CD14-positive monocyte (primary cell): ENCODE measurements around the gene WASHC2C. TPM values are rescaled to one million over a fixed set of nuclear protein-coding genes. Genes with fewer than 3 reads are reported as not detected.
"Not testable (repeated sequence)": the region's sequence is repeated elsewhere in the genome, so short reads cannot be mapped to it uniquely, and the experiment has no call there.

Experiments used
- DNase-seq, 3 donors: peaks; one replicate each; pipeline ENCODE4 v3.0.0-alpha.2; 2011 to 2022
- H2AFZ ChIP-seq: 2 replicates; pipeline ENCODE4 v1.6.0; 2012; ENCODE audit warnings: mild to moderate bottlenecking, low read depth, low read length, inconsistent platforms; ENCODE audit not compliant: insufficient read depth, poor library complexity, severe bottlenecking
- H3K27ac ChIP-seq, 2 donors: 1 replicate in 1 of 2; 2 replicates in 1 of 2; pipeline ENCODE4 v1.5.1; 2012 to 2013; ENCODE audit warnings: low read length in 2 of 2, control low read depth in 1 of 2, inconsistent platforms in 1 of 2, low read depth in 1 of 2, mild to moderate bottlenecking in 1 of 2
- H3K27me3 ChIP-seq, 2 donors: one replicate each; pipeline versions ENCODE4 v1.6.0 to v1.6.1; 2011 to 2013; ENCODE audit warnings: low read length in 2 of 2; ENCODE audit not compliant: control insufficient read depth in 2 of 2, insufficient read depth in 2 of 2
- H3K36me3 ChIP-seq, 2 donors: replicated peaks in 1 of 2; 1 replicate in 1 of 2; 2 replicates in 1 of 2; pipeline versions ENCODE4 v1.5.1 to v1.6.1; 2012 to 2013; ENCODE audit warnings: low read length in 2 of 2, control low read depth in 1 of 2, inconsistent platforms in 1 of 2, mild to moderate bottlenecking in 1 of 2; ENCODE audit not compliant: insufficient read depth in 2 of 2, control insufficient read depth in 1 of 2
- H3K4me1 ChIP-seq, 2 donors: 1 replicate in 1 of 2; 2 replicates in 1 of 2; pipeline versions ENCODE4 v1.5.1 to v1.6.1; 2012 to 2013; ENCODE audit warnings: low read length in 2 of 2, control low read depth in 1 of 2, inconsistent platforms in 1 of 2, mild to moderate bottlenecking in 1 of 2, moderate library complexity in 1 of 2; ENCODE audit not compliant: insufficient read depth in 2 of 2, control insufficient read depth in 1 of 2
- H3K4me2 ChIP-seq: replicated peaks from 2 replicates; pipeline ENCODE3; 2012; ENCODE audit warnings: low read length, moderate library complexity, mild to moderate bottlenecking; ENCODE audit not compliant: poor library complexity, severe bottlenecking; ENCODE audit errors: extremely low read depth
- H3K4me3 ChIP-seq, 3 experiments: fragments of 200-600 bp in 1 of 3; sonication (generic) in 1 of 3; replicated peaks in 1 of 3; 1 replicate in 2 of 3; 2 replicates in 1 of 3; pipeline ENCODE4 v1.5.1; 2011 to 2013; ENCODE audit warnings: low read length in 3 of 3, mild to moderate bottlenecking in 3 of 3, control low read depth in 2 of 3, low read depth in 2 of 3, inconsistent platforms in 1 of 3, moderate library complexity in 1 of 3
- H3K79me2 ChIP-seq: 2 replicates; pipeline ENCODE4 v1.6.0; 2012; ENCODE audit warnings: mild to moderate bottlenecking, control low read depth, inconsistent platforms, low read length, moderate library complexity; ENCODE audit not compliant: insufficient read depth
- H3K9ac ChIP-seq: 2 replicates; pipeline ENCODE4 v1.6.0; 2017; ENCODE audit warnings: low read length, mild to moderate bottlenecking; ENCODE audit not compliant: insufficient read depth, poor library complexity, severe bottlenecking
- H3K9me3 ChIP-seq, 2 donors: replicated peaks in 1 of 2; 1 replicate in 1 of 2; 2 replicates in 1 of 2; pipeline versions ENCODE4 v1.5.1 to v1.6.1; 2012 to 2013; ENCODE audit warnings: low read length in 2 of 2, control low read depth in 1 of 2; ENCODE audit not compliant: control insufficient read depth in 1 of 2, insufficient read depth in 1 of 2
- H4K20me1 ChIP-seq: 2 replicates; pipeline ENCODE4 v1.6.0; 2012; ENCODE audit warnings: mild to moderate bottlenecking, low read length, control low read depth, moderate library complexity; ENCODE audit not compliant: insufficient read depth
- H3K27ac Mint-ChIP-seq, 7 donors: one replicate each; pipeline ENCODE4 v1.8.0; 2020; ENCODE audit warnings: mild to moderate bottlenecking in 7 of 7, mixed read lengths in 7 of 7, moderate library complexity in 6 of 7, inconsistent platforms in 2 of 7
- H3K27me3 Mint-ChIP-seq, 3 donors: one replicate each; pipeline ENCODE4 v1.8.0; 2021 to 2022; ENCODE audit warnings: low read depth in 3 of 3, mild to moderate bottlenecking in 3 of 3, mixed read lengths in 3 of 3, moderate library complexity in 3 of 3, inconsistent platforms in 1 of 3
- H3K36me3 Mint-ChIP-seq, 2 donors: one replicate each; pipeline ENCODE4 v1.8.0; 2020; ENCODE audit warnings: mixed read lengths in 2 of 2, inconsistent platforms in 1 of 2, mild to moderate bottlenecking in 1 of 2
- H3K4me1 Mint-ChIP-seq: one replicate; pipeline ENCODE4 v1.8.0; 2020; ENCODE audit warnings: mild to moderate bottlenecking, mixed read lengths
- H3K4me3 Mint-ChIP-seq, 2 donors: one replicate each; pipeline ENCODE4 v1.8.0; 2020; ENCODE audit warnings: mild to moderate bottlenecking in 2 of 2, mixed read lengths in 2 of 2, moderate library complexity in 1 of 2
- H3K9me3 Mint-ChIP-seq, 7 donors: one replicate each; pipeline ENCODE4 v1.8.0; 2020 to 2022; ENCODE audit warnings: mixed read lengths in 7 of 7, mild to moderate bottlenecking in 6 of 7, moderate library complexity in 6 of 7, inconsistent platforms in 2 of 7
- whole genome bisulfite sequencing: methylation state at CpG from one replicate; pipeline ENCODE4 v1.1.5; 2013; ENCODE audit warnings: missing lambda C conversion rate; ENCODE audit not compliant: insufficient coverage; 5-methylcytosine and 5-hydroxymethylcytosine counted together
- intact Hi-C, 2 donors: fragments of 100-400 bp; cut with micrococcal nuclease; formaldehyde crosslinking; loops; one replicate each; pipeline versions ENCODE4 v1.15.0 to v1.15.1; 2023
- polyA plus RNA-seq, 3 donors: library from polyadenylated mRNA; depleted of rRNA in 1 of 3; unstranded in 2 of 3; stranded (reverse) in 1 of 3; fragments of 300-500 nt in 2 of 3; fragments of >200 nt in 1 of 3; fragmentation: Illumina TruSeq in 2 of 3; gene quantifications; 1 replicate in 2 of 3; 2 replicates in 1 of 3; pipeline ENCODE4 v1.2.3, GENCODE V29; 2012 to 2021

WASHC2C gene
- polyA plus RNA-seq, 3 donors, result 12.4 to 54.2 (median 23.1) TPM

DNA sequence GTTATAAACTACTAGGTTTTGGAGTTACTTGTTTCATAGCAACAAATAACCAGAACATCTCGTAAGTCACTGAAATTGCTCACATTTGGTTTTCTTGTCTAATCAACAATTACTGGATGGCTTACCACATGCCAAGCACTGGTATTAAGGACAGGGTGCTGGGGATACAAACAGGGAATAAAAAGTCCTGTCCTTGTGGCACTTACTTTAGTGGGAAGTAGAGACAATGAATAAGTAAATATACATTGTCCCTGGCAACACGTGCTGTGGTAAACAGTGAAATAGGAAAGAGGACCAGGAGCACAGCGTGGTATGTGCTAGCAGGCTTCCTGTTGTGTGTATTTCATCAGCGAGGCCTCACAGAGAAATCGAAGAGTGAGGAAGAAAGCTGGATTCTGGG lies 15.8 kb upstream of the WASHC2C start:
- peak overlapping the region; percentile 50 to 82 for H3K27ac ChIP-seq
- H3K9me3 ChIP-seq, H3K79me2 ChIP-seq, DNase-seq, H2AFZ ChIP-seq, H3K9ac ChIP-seq, H3K9me3 Mint-ChIP-seq, H3K27me3 Mint-ChIP-seq, H3K4me2 ChIP-seq, H3K4me3 Mint-ChIP-seq, intact Hi-C loops, H4K20me1 ChIP-seq, H3K27me3 ChIP-seq, H3K36me3 ChIP-seq, H3K4me3 ChIP-seq: not testable (repeated sequence)
- peaks cover 10 to 13% of the 10 kb centered on the region in 2 donors for H3K4me1 ChIP-seq
- Mint-ChIP-seq H3K4me1 (peaks cover 18% of the 10 kb centered on the region), H3K36me3 (peaks cover 6 to 14% of the 10 kb centered on the region in 2 donors), H3K27ac (peak overlapping the region; percentile 13 to 82 (median 72))
- no CpG with 5 or more reads among the region's 5 CpGs for WGBS

GRCh38 chr10:45717053-45717452 lies 10.0 kb upstream of the WASHC2C start:
- H3K9me3 ChIP-seq, H3K79me2 ChIP-seq, H3K27ac ChIP-seq, H3K4me2 ChIP-seq, H3K4me3 ChIP-seq, H3K36me3 ChIP-seq, H3K9me3 Mint-ChIP-seq, H3K27me3 ChIP-seq, H3K4me3 Mint-ChIP-seq, H4K20me1 ChIP-seq, intact Hi-C loops, H3K27ac Mint-ChIP-seq, DNase-seq, H3K27me3 Mint-ChIP-seq, H3K9ac ChIP-seq, H3K4me1 Mint-ChIP-seq, H2AFZ ChIP-seq, H3K4me1 ChIP-seq: not testable (repeated sequence)
- peaks cover 10 to 21% of the 10 kb centered on the region in 2 donors for H3K36me3 Mint-ChIP-seq
- no CpG with 5 or more reads among the region's 3 CpGs for WGBS

DNA sequence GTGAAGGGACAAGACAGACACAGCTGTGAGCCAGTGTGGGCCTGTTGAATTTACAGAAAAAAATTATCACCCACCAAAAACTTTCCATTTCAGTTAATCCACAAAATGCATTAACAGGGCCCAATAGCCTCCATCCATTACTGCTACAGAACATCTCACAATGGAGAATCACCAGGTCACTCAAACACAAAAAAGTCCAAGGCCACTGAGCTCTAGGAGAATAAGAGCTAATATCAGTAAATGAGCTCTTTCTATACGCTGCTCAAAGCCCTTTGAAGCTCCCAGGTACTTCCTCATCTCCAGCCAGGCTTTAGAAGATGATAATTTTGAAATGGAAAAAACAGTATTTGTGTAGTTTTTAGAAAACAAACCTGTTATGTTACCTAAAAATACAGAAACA lies 9.4 kb upstream of the WASHC2C start:
- H3K36me3 ChIP-seq, result not testable (repeated sequence)

DNA sequence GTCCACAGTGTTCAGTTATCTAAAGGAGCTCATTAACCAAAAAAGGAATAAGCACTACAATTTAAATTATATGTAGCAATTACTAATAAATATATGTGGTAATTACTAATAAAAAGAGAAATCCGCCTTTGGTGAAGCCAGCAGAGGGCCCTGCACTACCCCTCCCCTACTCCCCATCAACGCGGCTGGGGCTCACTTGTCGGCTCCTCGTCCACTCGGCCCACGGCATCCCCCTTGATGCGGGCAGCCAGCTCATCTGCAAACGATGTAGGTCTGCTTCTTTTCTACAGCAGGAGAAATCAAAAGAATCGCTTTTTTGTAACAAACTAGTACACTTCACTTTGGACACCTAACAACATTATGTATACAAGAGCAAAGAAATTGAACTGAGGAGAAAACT lies 5.6 kb upstream of the WASHC2C start:
- H3K4me3 ChIP-seq, H3K9me3 ChIP-seq, DNase-seq, H2AFZ ChIP-seq, H3K4me2 ChIP-seq, H3K4me3 Mint-ChIP-seq, H3K36me3 ChIP-seq, H3K27me3 Mint-ChIP-seq, H3K36me3 Mint-ChIP-seq, H4K20me1 ChIP-seq, H3K27ac ChIP-seq, H3K79me2 ChIP-seq, H3K27me3 ChIP-seq, H3K27ac Mint-ChIP-seq, H3K9me3 Mint-ChIP-seq, H3K9ac ChIP-seq: not testable (repeated sequence)
- WGBS, result no CpG with 5 or more reads among the region's 10 CpGs
- H3K4me1 ChIP-seq, result peaks cover 7 to 12% of the 10 kb centered on the region in 2 donors
- intact Hi-C loops, result loop anchor here in 1 of 2 donors (10.0 kb wide), 1 partner anchor 257 kb away; no protein-coding TSS in a partner anchor
- peaks cover 14% of the 10 kb centered on the region for H3K4me1 Mint-ChIP-seq

More for the DNA sequence above, 9.4 kb upstream of the WASHC2C start:
- H3K4me3 ChIP-seq, H3K79me2 ChIP-seq, H3K4me2 ChIP-seq, H4K20me1 ChIP-seq, H3K27me3 Mint-ChIP-seq, H3K9ac ChIP-seq, H3K27me3 ChIP-seq, H3K9me3 Mint-ChIP-seq, H3K27ac ChIP-seq, DNase-seq, H3K27ac Mint-ChIP-seq, H3K9me3 ChIP-seq, H2AFZ ChIP-seq, H3K4me1 ChIP-seq, intact Hi-C loops, H3K4me1 Mint-ChIP-seq, H3K4me3 Mint-ChIP-seq: not testable (repeated sequence)
- H3K36me3 Mint-ChIP-seq, result peaks cover 9 to 18% of the 10 kb centered on the region in 2 donors
- no CpG with 5 or more reads among the region's 1 CpG for WGBS
